Measurements from ENCODE around the gene IGFL1.
"Not testable (repeated sequence)": the region's sequence is repeated elsewhere in the genome, so short reads cannot be mapped to it uniquely, and the experiment has no call there.

IGFL1 gene

GRCh38 chr19:46254776-46255175, 25.2 kb downstream of the IGFL1 start:
- Histone ChIP-seq H3K9me3 (ENCODE audit: control insufficient read depth in 1 of 2, low read length in 2 of 2) (no peaks in the 10 kb centered on the region), H3K4me1 (ENCODE audit: control insufficient read depth in 1 of 2, insufficient read depth in 2 of 2, low read length in 2 of 2) (no peaks in the 10 kb centered on the region), H3K4me3 (ENCODE audit: low read depth in 1 of 2, low read length in 2 of 2) (no peak overlapping the region), H3K36me3 (ENCODE audit: control insufficient read depth in 1 of 2, insufficient read depth in 2 of 2, low read length in 2 of 2) (no peaks in the 10 kb centered on the region), H3K27ac (ENCODE audit: low read length) (no peak overlapping the region), H3K27me3 (ENCODE audit: low read depth, low read length) (peaks cover 4% of the 10 kb centered on the region)

- Histone ChIP-seq H3K36me3 (ENCODE audit: control insufficient read depth in 1 of 2, insufficient read depth in 2 of 2, low read length in 2 of 2) (no peaks in the 10 kb centered on the region), H3K4me1 (ENCODE audit: control insufficient read depth in 1 of 2, insufficient read depth in 2 of 2, low read length in 2 of 2) (no peaks in the 10 kb centered on the region), H3K4me3 (ENCODE audit: low read depth in 1 of 2, low read length in 2 of 2) (no peak overlapping the region), H3K9me3 (ENCODE audit: control insufficient read depth in 1 of 2, low read length in 2 of 2) (no peaks in the 10 kb centered on the region), H3K27me3 (ENCODE audit: low read depth, low read length) (peaks cover 4% of the 10 kb centered on the region), H3K27ac (ENCODE audit: low read length) (no peak overlapping the region)
Observed at GRCh38 chr19:46256855-46257254, 27.3 kb downstream of the IGFL1 start.

- H3K4me3 ChIP-seq (ENCODE audit: low read depth in 1 of 2, low read length in 2 of 2); H3K4me1 ChIP-seq (ENCODE audit: control insufficient read depth in 1 of 2, insufficient read depth in 2 of 2, low read length in 2 of 2); H3K9me3 ChIP-seq (ENCODE audit: control insufficient read depth in 1 of 2, low read length in 2 of 2); H3K27ac ChIP-seq (ENCODE audit: low read length); H3K36me3 ChIP-seq (ENCODE audit: control insufficient read depth in 1 of 2, insufficient read depth in 2 of 2, low read length in 2 of 2); H3K27me3 ChIP-seq (ENCODE audit: low read depth, low read length): not testable (repeated sequence)
Observed at GRCh38 chr19:46261501-46261900, 32.0 kb downstream of the IGFL1 start.

GRCh38 chr19:46262684-46263296, 33.2 kb downstream of the IGFL1 start:
- not testable (repeated sequence) for H3K27me3 ChIP-seq (ENCODE audit: low read depth, low read length); H3K4me3 ChIP-seq (ENCODE audit: low read depth in 1 of 2, low read length in 2 of 2)

GRCh38 chr19:46264801-46265200, 35.3 kb downstream of the IGFL1 start:
- not testable (repeated sequence) for H3K27ac ChIP-seq (ENCODE audit: low read length); H3K4me1 ChIP-seq (ENCODE audit: control insufficient read depth in 1 of 2, insufficient read depth in 2 of 2, low read length in 2 of 2); H3K36me3 ChIP-seq (ENCODE audit: control insufficient read depth in 1 of 2, insufficient read depth in 2 of 2, low read length in 2 of 2); H3K27me3 ChIP-seq (ENCODE audit: low read depth, low read length); H3K9me3 ChIP-seq (ENCODE audit: control insufficient read depth in 1 of 2, low read length in 2 of 2); H3K4me3 ChIP-seq (ENCODE audit: low read depth in 1 of 2, low read length in 2 of 2)

More at GRCh38 chr19:46262684-46263296, 33.2 kb downstream of the IGFL1 start:
- not testable (repeated sequence) for H3K9me3 ChIP-seq (ENCODE audit: control insufficient read depth in 1 of 2, low read length in 2 of 2); H3K27ac ChIP-seq (ENCODE audit: low read length); H3K36me3 ChIP-seq (ENCODE audit: control insufficient read depth in 1 of 2, insufficient read depth in 2 of 2, low read length in 2 of 2); H3K4me1 ChIP-seq (ENCODE audit: control insufficient read depth in 1 of 2, insufficient read depth in 2 of 2, low read length in 2 of 2)

- no peak overlapping the region for H3K27ac ChIP-seq (ENCODE audit: low read length)
Observed at GRCh38 chr19:46265217-46265828, 35.8 kb downstream of the IGFL1 start.

GRCh38 chr19:46269101-46269500, 39.6 kb downstream of the IGFL1 start:
- Histone ChIP-seq H3K36me3 (ENCODE audit: control insufficient read depth in 1 of 2, insufficient read depth in 2 of 2, low read length in 2 of 2) (no peaks in the 10 kb centered on the region), H3K4me3 (ENCODE audit: low read depth in 1 of 2, low read length in 2 of 2) (no peak overlapping the region), H3K27me3 (ENCODE audit: low read depth, low read length) (peaks cover 7% of the 10 kb centered on the region), H3K27ac (ENCODE audit: low read length) (no peak overlapping the region), H3K9me3 (ENCODE audit: control insufficient read depth in 1 of 2, low read length in 2 of 2) (no peaks in the 10 kb centered on the region), H3K4me1 (ENCODE audit: control insufficient read depth in 1 of 2, insufficient read depth in 2 of 2, low read length in 2 of 2) (no peaks in the 10 kb centered on the region)

More at GRCh38 chr19:46265217-46265828, 35.8 kb downstream of the IGFL1 start:
- H3K36me3 ChIP-seq (ENCODE audit: control insufficient read depth in 1 of 2, insufficient read depth in 2 of 2, low read length in 2 of 2): no peaks in the 10 kb centered on the region
- no peaks in the 10 kb centered on the region for H3K9me3 ChIP-seq (ENCODE audit: control insufficient read depth in 1 of 2, low read length in 2 of 2)
- H3K4me1 ChIP-seq (ENCODE audit: control insufficient read depth in 1 of 2, insufficient read depth in 2 of 2, low read length in 2 of 2): no peaks in the 10 kb centered on the region
- H3K4me3 ChIP-seq (ENCODE audit: low read depth in 1 of 2, low read length in 2 of 2): no peak overlapping the region
- H3K27me3 ChIP-seq (ENCODE audit: low read depth, low read length): peaks cover 2% of the 10 kb centered on the region

- Histone ChIP-seq H3K4me3 (ENCODE audit: low read depth in 1 of 2, low read length in 2 of 2) (no peak overlapping the region), H3K27me3 (ENCODE audit: low read depth, low read length) (peaks cover 7% of the 10 kb centered on the region), H3K4me1 (ENCODE audit: control insufficient read depth in 1 of 2, insufficient read depth in 2 of 2, low read length in 2 of 2) (no peaks in the 10 kb centered on the region), H3K9me3 (ENCODE audit: control insufficient read depth in 1 of 2, low read length in 2 of 2) (no peaks in the 10 kb centered on the region), H3K27ac (ENCODE audit: low read length) (no peak overlapping the region), H3K36me3 (ENCODE audit: control insufficient read depth in 1 of 2, insufficient read depth in 2 of 2, low read length in 2 of 2) (no peaks in the 10 kb centered on the region)
Observed at GRCh38 chr19:46270521-46271256, 41.1 kb downstream of the IGFL1 start.

GRCh38 chr19:46271481-46272197, 42.1 kb downstream of the IGFL1 start:
- H3K27ac ChIP-seq (ENCODE audit: low read length): no peak overlapping the region
- no peaks in the 10 kb centered on the region for H3K4me1 ChIP-seq (ENCODE audit: control insufficient read depth in 1 of 2, insufficient read depth in 2 of 2, low read length in 2 of 2)
- no peaks in the 10 kb centered on the region for H3K9me3 ChIP-seq (ENCODE audit: control insufficient read depth in 1 of 2, low read length in 2 of 2)
- H3K36me3 ChIP-seq (ENCODE audit: control insufficient read depth in 1 of 2, insufficient read depth in 2 of 2, low read length in 2 of 2): no peaks in the 10 kb centered on the region
- peaks cover 7% of the 10 kb centered on the region for H3K27me3 ChIP-seq (ENCODE audit: low read depth, low read length)
- H3K4me3 ChIP-seq (ENCODE audit: low read depth in 1 of 2, low read length in 2 of 2): no peak overlapping the region

GRCh38 chr19:46273931-46274330, 44.4 kb downstream of the IGFL1 start:
- not testable (repeated sequence) for H3K27me3 ChIP-seq (ENCODE audit: low read depth, low read length)

GRCh38 chr19:46279177-46279576, 49.6 kb downstream of the IGFL1 start:
- Histone ChIP-seq H3K27ac (ENCODE audit: low read length) (no peak overlapping the region), H3K4me1 (ENCODE audit: control insufficient read depth in 1 of 2, insufficient read depth in 2 of 2, low read length in 2 of 2) (no peaks in the 10 kb centered on the region), H3K9me3 (ENCODE audit: control insufficient read depth in 1 of 2, low read length in 2 of 2) (no peaks in the 10 kb centered on the region), H3K27me3 (ENCODE audit: low read depth, low read length) (no peaks in the 10 kb centered on the region), H3K4me3 (ENCODE audit: low read depth in 1 of 2, low read length in 2 of 2) (no peak overlapping the region), H3K36me3 (ENCODE audit: control insufficient read depth in 1 of 2, insufficient read depth in 2 of 2, low read length in 2 of 2) (no peaks in the 10 kb centered on the region)

More at GRCh38 chr19:46273931-46274330, 44.4 kb downstream of the IGFL1 start:
- not testable (repeated sequence) for H3K9me3 ChIP-seq (ENCODE audit: control insufficient read depth in 1 of 2, low read length in 2 of 2); H3K4me1 ChIP-seq (ENCODE audit: control insufficient read depth in 1 of 2, insufficient read depth in 2 of 2, low read length in 2 of 2); H3K36me3 ChIP-seq (ENCODE audit: control insufficient read depth in 1 of 2, insufficient read depth in 2 of 2, low read length in 2 of 2); H3K27ac ChIP-seq (ENCODE audit: low read length); H3K4me3 ChIP-seq (ENCODE audit: low read depth in 1 of 2, low read length in 2 of 2)

Data from muscle layer of duodenum (tissue), 2 donors.